Glomerular endothelial cell (primary cell): Measurements from ENCODE around the gene STAC3. TPM values are rescaled to one million over a fixed set of nuclear protein-coding genes. Genes with fewer than 3 reads are reported as not detected.
"Not testable (repeated sequence)": the region's sequence is repeated elsewhere in the genome, so short reads cannot be mapped to it uniquely, and the experiment has no call there.

Experiments
- DNase-seq: peaks from one replicate; pipeline ENCODE4 v3.0.0-alpha.2; 2011; ENCODE audit warnings: low read depth, low spot score; ENCODE audit errors: extremely low read depth
- total RNA-seq: library from RNA; depleted of rRNA; stranded (reverse); fragments of >200 nt; gene quantifications from 2 replicates; pipeline ENCODE4 v1.2.3, GENCODE V29; 2015

Gene STAC3
- total RNA-seq = 0.18 and 0.58 TPM in 2 replicates

GRCh38 chr12:57250956-57251355, at the start of gene STAC3:
Gene STAC3 (minus strand): TSS chr12:57251187. CDS start chr12:57249636, 1,551 bp downstream.
- DNase-seq = no peak

GRCh38 chr12:57299514-57300016, 48.6 kb upstream of the STAC3 start:
- no peak for DNase-seq

- no peak for DNase-seq
These were observed 45.3 kb upstream of the STAC3 start for GRCh38 chr12:57296291-57296690.

- DNase-seq = not testable (repeated sequence)
These were observed 31.1 kb upstream of the STAC3 start for GRCh38 chr12:57282073-57282472.

GRCh38 chr12:57280211-57281062, 29.4 kb upstream of the STAC3 start:
- no peak for DNase-seq

GRCh38 chr12:57278465-57279381, 27.7 kb upstream of the STAC3 start:
- DNase-seq = no peak

GRCh38 chr12:57276935-57277563, 26.1 kb upstream of the STAC3 start:
- DNase-seq = no peak

- not testable (repeated sequence) for DNase-seq
These were observed 25.2 kb upstream of the STAC3 start for GRCh38 chr12:57276233-57276632.

- DNase-seq = no peak
These were observed 22.5 kb upstream of the STAC3 start for GRCh38 chr12:57273516-57273915.

GRCh38 chr12:57272337-57273151, 21.6 kb upstream of the STAC3 start:
- no peak for DNase-seq

GRCh38 chr12:57270966-57271470, 20.0 kb upstream of the STAC3 start:
- DNase-seq = no peak

- DNase-seq = no peak
These were observed 17.3 kb upstream of the STAC3 start for GRCh38 chr12:57268264-57268663.

- no peak for DNase-seq
These were observed 15.7 kb upstream of the STAC3 start for GRCh38 chr12:57266681-57267080.

- DNase-seq = no peak
These were observed 12.1 kb upstream of the STAC3 start for GRCh38 chr12:57263096-57263495.

GRCh38 chr12:57262126-57262822, 11.3 kb upstream of the STAC3 start:
- DNase-seq = no peak

- DNase-seq = no peak
These were observed 10.5 kb upstream of the STAC3 start for GRCh38 chr12:57261428-57261865.

- no peak for DNase-seq
These were observed 9.4 kb upstream of the STAC3 start for GRCh38 chr12:57260366-57260765.

GRCh38 chr12:57258977-57259970, 8.3 kb upstream of the STAC3 start:
- no peak for DNase-seq
